HG02798 (cell line): ENCODE measurements around the gene FKBP5.
"Not testable (repeated sequence)": the region's sequence is repeated elsewhere in the genome, so short reads cannot be mapped to it uniquely, and the experiment has no call there.

Experiments
- ATAC-seq: cut with Tn5 transposase; IDR thresholded peaks from one replicate; pipeline ENCODE4 v1.9.1; 2021; ENCODE audit warnings: mild to moderate bottlenecking; ENCODE audit not compliant: unreplicated experiment, poor library complexity

The FKBP5 gene

GRCh38 chr6:35561113-35561512 lies 127.6 kb downstream of the FKBP5 start:
- no peak for ATAC-seq

DNA sequence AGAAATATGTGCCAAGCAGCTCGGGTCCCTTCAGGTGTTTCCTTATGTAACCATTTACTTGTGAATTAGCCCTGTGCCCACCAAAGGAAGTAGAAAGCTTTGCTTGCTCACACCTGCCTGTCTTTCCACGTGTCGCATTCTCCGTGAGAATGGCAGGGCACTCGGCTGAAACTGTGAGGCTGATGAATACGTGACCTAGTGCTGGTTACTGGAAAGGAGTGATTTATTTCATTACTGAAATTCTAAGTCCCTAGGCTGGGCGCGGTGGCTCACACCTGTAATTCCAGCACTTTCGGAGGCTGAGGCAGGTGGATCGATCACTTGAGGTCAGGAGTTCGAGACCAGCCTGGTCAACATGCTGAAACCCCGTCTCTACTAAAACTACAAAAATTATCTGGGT lies 130.1 kb downstream of the FKBP5 start:
- no peak for ATAC-seq

GRCh38 chr6:35557239-35557638 lies 131.5 kb downstream of the FKBP5 start:
- no peak for ATAC-seq

GRCh38 chr6:35554811-35555210 lies 133.9 kb downstream of the FKBP5 start:
- ATAC-seq: no peak

- ATAC-seq: no peak
Measured at GRCh38 chr6:35553315-35553714, 135.4 kb downstream of the FKBP5 start.

GRCh38 chr6:35552285-35552917 lies 136.3 kb downstream of the FKBP5 start:
- ATAC-seq: no peak

DNA sequence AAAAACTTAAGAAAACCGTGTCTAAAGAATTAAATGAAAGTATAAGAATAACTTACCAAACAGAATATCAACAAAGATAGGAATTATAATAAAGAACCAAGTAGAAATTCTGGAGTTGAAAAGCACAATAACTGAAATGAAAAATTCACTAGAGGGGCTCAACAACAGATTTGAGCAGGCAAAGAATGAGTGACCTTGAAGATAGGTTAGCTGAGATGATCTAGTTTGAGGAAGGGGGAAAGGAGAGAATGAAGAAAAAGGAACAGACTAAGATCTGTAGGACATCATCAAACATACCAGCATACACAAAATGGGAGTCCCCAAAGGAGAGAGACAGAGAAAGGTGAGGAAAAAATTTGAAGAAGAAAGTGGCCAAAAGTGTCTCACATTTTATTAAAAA lies 138.3 kb downstream of the FKBP5 start:
- no peak for ATAC-seq

DNA sequence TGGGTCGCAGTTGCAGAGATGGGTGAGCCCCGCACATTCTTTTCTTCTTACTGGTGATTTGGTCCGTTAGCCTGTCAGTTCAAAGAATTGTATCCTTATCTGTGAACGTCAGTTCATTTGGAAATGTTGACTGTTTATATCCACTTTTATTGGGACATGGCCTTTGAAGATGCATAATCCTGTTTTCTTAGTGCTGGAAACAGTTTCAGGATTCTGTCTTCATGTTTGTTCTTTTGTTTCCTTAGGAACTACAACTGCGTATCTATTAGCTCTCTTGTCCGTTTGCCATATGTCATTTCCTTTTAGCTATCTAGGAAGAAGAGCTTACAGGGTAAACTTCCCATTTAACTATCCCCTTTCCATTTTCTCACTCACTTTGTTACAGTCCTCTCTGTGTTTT lies 141.0 kb downstream of the FKBP5 start:
- ATAC-seq: no peak

GRCh38 chr6:35544769-35545361 lies 143.8 kb downstream of the FKBP5 start:
- ATAC-seq: no peak

DNA sequence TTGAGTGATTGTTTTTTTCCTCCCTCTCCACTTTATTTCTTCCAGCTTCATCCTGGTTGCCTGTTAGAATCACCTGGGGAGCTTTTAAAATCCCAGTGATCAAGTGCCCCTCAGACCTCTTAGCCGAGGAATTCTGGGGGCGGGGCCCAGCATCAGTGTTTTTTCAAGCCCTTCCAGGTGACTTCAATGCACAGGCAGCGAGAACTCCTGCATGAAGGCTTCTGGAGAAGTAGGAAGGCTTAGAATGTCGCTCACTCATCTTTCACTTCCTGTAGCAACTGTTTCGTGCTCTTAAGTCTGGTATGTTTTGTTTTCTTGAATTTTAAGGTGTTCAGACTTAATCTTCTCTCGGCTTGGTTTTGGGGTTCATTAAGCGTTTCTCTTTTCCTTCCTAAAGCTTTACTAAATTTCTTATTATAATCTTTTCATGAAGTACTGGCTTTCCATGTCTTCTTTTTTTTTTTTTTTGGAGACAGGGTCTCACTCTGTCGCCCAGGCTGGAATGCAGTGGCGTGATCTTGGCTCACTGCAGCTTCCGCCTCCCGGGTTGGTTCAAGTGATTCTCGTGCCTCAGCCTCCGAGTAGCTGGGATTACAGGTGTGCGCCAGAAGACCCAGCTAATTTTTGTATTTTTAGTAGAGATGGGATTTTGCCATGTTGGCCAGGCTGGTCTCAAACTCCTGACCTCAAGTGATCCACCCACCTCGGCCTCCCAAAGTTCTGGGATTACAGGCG lies 145.1 kb downstream of the FKBP5 start:
- no peak for ATAC-seq

- no peak for ATAC-seq
Measured at GRCh38 chr6:35541836-35542235, 146.9 kb downstream of the FKBP5 start.

- ATAC-seq: no peak
Measured at GRCh38 chr6:35539223-35539622, 149.5 kb downstream of the FKBP5 start.

- not testable (repeated sequence) for ATAC-seq
Measured at GRCh38 chr6:35535847-35536246, 152.9 kb downstream of the FKBP5 start.

DNA sequence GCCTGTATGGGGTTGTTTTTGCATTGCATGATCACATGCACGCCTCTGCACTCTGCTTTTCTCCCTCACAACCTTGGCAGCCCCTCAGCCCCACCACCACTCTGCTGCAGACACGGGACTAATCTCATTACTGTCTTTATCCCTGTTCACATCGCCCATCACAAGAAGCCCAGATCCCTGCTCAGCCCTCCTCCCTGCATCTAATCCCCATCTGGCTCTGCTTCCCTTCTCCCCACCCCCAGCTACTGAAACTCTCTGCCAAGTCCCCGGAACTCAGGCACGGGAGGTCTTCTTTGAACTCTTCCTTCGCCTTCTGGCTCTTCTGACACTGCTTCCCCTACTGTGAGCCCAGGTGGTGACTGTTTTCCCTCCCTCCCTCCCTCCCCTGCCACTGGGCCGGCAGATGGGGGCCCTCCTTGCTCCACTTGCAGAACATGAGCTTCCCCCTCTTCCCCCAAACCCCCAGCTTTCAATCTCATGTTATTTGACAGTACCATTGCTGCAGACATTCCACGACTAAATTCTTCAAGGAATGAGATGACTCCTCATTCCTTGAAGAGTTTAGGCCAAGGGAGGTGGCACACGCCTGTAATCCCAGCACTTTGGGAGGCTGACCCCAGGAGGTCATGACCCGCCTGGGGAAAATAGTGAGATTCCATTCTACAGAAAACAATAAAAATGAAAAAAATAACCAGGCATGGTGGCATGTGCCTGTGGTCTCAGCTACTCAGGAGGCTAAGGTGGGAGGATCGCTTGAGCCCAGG lies 154.1 kb downstream of the FKBP5 start:
- ATAC-seq: no peak

DNA sequence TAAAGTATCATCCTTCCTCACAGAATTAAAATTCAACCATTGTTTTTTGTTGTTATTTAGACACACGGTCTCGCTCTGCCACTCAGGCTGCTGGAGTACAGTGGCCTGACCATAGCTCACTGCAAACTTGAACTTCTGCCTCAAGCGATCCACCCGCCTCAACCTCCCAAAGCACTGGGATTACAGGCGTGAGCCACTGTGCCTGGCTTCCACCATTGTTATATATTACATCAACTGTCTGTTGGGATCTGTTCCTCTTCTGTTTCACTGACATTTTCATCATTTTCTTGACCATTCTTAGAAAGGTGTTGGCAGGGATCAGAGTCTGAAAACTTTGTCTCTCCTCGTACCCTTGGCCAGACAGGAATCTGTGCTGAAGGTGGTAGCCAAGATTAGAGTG lies 154.7 kb downstream of the FKBP5 start:
- no peak for ATAC-seq

DNA sequence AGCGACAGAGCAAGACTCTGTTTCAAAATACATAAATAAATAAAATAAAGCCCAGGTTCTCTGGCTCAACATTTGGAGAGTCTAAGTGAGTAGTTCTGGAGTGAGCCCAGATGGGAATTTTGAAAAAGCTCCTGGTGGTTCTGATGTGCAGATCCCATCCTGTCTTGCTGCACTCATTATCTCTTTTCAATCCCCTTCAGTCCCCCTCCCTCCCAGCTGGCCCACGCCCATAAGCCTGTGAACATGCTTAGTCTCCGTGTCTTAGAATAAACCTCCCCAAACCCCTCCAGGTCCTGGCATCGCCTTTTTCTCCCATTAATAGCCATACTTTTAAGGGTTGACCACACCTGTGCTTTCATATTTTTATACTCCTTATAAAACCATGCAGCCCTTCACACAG lies 156.6 kb downstream of the FKBP5 start:
- no peak for ATAC-seq

- no peak for ATAC-seq
Measured at GRCh38 chr6:35524380-35525020, 164.2 kb downstream of the FKBP5 start.
